HG03575 (cell line): Measurements from ENCODE around the gene SERF1A.
A peak's percentile ranks its signal among the peaks of the same experiment; 100 is the strongest.
"Not testable (repeated sequence)": the region's sequence is repeated elsewhere in the genome, so short reads cannot be mapped to it uniquely, and the experiment has no call there.

Source experiments
- ATAC-seq: cut with Tn5 transposase; IDR thresholded peaks from one replicate; pipeline ENCODE4 v1.9.1; 2021; ENCODE audit not compliant: unreplicated experiment, insufficient number of reproducible peaks, low FRiP score; ENCODE audit errors: extremely low read depth

Gene SERF1A

DNA sequence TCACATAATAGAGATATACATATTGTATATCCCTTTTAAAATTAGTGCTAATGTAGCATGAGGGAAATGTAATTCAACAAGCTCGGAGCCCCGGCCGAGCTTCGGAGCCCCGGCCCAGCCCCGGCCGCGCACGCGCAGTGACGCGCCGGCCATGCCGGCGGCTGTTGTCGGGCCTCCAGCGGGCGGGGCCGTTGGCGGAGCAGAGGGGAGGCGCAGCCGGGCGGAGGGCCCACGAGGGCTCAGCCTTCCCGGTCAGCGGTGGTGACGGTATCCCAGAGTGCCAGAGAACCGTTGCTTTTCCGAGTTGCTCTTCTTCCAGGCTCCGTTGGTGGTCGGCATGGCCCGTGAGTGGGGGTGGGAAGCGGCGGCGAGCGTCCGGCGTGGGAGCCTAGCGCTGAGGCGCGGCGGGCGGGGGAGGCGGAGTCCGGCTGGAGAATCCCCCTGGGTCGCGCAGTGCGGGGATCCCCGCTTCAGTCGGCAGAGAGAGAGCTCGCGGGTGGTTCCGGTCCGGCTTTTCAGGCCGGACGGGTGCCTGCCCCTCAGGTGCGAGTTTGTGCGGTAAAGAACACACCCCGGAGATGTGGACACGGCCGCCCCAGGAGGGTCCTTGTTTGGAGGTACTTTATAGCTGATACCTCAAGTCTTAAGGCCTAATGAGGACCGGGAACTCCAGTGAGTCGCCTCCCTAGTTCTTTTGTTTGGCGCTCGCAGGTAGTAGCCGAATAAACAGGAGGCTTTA lies at the start of gene SERF1A:
Gene SERF1A, plus strand, starts transcription at position 137 of the 739 bp plus-strand sequence. Its CDS starts 201 bp downstream, at position 338.
- peak; percentile 53 for ATAC-seq

DNA sequence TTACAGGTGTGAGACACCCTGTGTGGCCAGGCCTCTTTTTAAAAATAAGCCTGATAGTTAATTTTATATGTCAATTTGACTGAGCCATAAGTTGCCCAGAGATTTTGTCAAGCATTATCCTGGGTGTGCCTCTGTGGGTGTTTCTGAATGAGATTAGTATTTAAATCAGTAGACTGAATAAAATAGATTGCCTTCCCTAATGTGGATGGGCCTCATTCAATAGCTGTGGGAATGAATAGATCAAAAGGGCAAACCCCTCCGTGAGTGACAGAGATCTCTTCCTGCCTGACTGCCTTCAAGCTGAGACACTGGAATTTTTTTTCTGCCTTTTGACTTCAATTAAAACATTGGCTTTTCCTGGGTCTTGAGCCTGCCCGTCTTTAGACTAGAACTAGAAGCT lies 33.7 kb upstream of the SERF1A start:
- not testable (repeated sequence) for ATAC-seq

DNA sequence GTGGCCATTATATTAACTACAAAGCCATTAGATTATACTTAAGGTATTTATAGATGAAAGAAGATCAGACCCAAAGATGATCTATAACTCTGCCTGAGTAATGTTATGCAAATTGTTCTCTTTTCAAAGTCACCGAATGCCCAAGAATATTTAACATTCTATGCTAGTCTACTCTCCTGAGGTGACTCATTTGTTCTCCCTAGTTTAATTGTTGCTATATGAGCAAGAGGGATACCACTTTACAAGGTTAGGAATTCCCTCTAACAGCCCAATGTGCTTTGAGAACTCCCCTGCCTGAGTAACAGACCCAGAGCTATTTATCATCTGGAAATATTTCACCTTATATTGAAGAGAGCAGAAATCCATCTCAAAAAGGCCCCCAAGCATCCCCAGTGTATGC lies 29.8 kb upstream of the SERF1A start:
- not testable (repeated sequence) for ATAC-seq

DNA sequence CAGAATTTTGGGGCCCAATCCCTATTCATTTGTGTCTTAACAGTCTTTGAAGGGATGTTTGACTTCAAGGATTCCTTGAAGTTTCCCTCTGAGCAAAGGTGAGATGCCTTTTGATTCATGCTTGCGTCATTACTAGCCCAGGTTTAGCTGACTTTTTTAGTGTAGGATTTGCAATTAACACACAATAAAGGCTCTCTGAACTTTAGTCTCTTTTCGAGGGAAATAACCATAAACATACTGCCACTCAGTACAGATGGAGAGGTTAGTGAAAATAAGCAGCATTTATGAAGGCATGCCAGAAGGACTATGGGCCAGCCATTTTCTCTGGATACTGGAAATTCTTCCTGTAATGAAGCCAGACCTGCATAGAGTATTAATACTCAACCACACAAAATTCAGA lies 4.4 kb upstream of the SERF1A start:
- not testable (repeated sequence) for ATAC-seq

DNA sequence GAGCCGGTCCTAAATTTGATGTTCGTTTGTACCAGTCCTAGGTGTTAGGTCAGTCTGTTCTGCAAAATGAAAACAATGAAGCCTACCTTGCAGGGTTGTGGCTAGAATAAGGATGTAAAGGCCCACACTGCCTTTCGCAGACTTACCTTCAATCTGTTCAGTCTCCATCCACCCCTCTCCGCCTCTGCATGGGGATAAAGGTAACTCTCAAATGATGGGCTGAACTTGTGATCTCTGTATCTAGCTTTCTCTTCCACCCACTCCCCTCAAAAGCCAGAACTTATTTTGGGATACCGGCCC lies 753 bp downstream of the SERF1A start:
- ATAC-seq, result peak; percentile 2

DNA sequence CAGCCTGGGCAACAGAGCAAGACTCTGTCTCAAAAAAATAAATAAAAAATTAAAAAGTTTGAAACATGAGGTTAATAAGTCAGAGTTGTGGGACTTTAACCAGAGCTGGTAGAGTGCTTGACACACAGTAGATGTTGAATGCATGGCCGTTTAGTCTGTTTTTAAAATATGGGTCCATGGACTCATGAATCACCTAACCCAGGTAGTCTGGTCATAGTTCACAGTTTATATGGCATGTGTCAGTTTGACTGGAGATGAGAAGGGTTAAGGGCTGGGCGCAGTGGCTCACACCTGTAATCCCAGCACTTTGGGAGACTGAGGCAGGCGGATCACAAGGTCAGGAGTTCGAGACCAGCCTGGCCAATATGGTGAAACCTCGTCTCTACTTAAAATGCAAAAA lies 6.2 kb downstream of the SERF1A start:
- ATAC-seq, result not testable (repeated sequence)

DNA sequence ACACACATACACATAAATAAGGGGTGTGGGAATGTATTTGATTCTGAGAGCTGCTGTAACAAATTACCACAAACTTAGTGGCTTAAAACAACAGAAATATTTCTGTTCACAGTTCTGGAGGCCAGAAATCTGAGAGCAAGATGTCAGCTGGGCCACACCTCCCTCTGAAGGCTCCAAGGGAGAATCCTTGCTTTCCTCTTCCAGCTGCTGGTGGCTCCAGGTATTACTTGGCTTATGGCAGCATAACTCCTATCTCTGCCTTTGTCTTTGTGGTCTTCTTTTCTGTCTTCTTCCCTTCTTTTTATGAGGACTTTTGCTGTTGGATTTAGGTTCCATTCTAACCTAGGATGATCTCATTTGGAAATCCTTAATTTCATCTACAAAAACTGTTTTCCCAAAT lies 16.4 kb downstream of the SERF1A start:
- not testable (repeated sequence) for ATAC-seq

DNA sequence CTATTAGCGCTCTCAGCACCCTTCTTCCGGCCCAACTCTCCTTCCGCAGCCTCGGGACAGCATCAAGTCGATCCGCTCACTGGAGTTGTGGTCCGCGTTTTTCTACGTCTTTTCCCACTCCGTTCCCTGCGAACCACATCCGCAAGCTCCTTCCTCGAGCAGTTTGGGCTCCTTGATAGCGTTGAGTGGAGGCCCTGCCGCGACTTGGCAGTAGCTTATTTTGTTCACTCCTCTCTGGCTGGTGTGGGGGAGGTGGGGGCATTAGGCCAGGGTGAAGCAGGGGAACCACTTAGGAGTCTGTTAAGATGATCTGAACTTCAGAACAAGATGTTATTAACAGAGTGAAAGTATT lies 24.7 kb downstream of the SERF1A start:
- ATAC-seq, result not testable (repeated sequence)

DNA sequence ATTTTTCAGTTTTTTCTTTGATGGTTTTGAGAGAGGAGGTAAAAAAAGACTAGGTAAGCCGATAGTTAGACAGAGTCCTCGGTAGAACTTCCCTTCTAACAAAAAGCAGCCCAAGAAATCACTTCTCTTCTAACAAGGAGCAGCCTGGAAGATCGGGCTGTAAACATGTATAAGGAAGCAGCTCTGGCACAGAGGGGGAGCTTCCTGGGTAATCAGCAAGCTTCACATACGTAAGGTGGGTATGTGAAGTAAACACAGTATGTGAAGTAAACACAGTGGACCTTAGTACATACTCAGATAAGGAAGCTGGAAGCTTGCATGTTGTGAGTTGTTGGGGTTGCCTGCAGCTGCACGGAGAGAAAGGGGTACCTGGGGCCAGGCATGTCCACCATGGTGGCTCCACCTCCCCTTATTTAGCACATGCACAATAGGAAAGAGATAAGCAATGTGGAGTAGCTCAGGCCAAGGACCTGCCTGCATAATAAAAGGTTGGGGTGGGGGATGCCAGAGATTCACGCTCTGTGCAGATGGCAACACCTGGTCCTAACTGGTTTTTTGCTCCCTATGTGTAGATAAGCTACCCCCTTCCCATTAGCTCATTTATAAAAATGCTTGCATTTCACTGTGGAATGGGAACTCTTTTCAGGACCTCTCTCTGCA lies 31.4 kb downstream of the SERF1A start:
- ATAC-seq, result not testable (repeated sequence)

DNA sequence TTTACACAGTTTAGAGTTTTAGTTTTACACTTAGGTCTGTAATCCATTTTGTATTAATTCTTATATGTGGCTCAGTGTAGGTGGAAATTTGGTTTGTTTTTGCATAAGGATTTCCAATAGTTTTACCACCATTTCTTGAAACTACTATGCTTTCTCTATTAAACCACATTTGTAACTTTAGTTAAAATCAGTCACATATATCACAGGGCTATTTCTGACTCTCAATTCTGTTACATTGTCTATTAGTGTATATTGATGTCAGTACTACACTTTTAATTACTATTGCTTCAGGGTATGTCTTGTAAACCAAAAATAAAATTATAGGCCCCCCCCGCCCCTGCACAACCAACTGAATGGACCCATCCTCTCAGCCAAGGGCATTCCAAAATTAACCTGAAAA lies 32.1 kb downstream of the SERF1A start:
- not testable (repeated sequence) for ATAC-seq

DNA sequence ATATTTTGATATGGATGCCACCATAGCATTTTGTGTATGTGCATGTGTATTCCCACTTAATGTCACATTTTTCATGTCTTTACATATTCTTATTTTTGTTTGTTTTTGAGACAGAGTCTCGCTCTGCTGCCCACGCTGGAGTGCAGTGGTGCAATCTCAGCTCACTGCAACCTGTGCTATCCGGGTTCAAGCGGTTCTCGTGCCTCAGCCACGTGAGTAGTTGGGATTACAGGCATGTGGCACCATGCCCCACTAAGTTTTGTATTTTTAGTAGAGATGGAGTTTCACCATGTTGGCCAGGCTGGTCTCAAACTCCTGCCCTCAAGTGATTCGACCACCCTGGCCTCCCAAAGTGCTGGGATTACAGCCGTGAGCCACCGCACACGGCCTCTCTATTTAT lies 52.6 kb downstream of the SERF1A start:
- not testable (repeated sequence) for ATAC-seq
